HG02973 (cell line): ENCODE results near the gene SLC1A1.
"Not testable (repeated sequence)": the region's sequence is repeated elsewhere in the genome, so short reads cannot be mapped to it uniquely, and the experiment has no call there.

ENCODE experiments used
- ATAC-seq: cut with Tn5 transposase; IDR thresholded peaks from one replicate; pipeline ENCODE4 v1.9.1; 2021; ENCODE audit warnings: moderate library complexity; ENCODE audit not compliant: unreplicated experiment

SLC1A1 gene

DNA sequence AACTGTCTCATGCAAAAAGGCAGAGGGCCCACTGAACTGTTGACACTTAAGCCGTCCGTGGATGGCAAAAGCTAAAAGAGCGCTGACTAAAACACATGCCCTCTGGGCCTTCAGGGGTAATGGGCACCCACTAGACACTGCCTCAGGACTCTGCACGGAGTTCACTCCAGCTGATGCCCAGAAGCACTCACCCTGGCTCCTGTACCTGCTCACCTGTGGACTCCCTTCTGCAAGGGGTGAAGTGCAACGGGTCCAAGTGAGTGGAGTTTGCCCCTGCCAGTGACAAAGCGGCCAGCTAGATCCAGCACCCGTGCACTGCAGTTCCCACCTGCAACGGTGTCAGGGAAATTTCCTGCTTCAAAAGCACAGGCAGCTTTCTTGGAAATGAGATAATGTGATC, 50.2 kb downstream of the SLC1A1 start:
- ATAC-seq = no peak

DNA sequence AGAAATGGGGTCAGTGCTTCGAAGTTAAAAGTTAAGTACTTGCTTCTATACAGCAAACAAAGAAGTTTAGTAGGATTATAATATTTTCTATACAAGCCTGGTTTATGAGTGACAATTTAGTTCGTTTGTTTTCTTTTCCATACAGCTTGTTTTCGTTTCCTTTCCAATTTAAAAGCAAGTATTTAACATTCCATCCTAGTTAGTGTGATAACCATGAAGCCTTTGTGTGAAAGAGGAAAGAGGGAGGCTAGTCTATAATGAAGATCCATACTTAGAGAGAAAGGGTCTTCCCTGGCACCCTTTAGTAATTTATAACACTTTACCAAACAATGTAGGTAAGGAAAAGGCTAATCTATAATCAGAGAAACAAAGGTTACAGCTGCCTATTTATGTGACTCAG, 51.0 kb downstream of the SLC1A1 start:
- no peak for ATAC-seq

DNA sequence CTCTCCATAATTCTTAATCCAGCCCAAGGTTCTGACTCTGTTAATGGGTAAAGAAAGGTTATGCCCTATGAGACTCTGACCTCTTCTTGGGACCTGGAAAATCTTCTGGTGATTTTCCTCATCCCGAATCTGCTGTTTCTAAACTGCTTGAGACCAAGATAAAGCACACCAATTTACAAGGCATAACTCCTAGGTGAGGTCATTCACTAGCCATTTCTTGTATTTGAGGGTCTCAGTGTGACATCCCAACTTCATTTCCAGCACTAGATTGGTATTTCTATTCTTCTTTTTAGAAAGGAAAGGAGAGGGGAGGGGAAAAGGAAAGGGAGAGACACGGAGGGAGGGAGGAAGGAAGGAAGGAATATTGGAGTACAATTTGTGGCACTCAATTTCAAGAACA, 51.6 kb downstream of the SLC1A1 start:
- ATAC-seq = no peak

DNA sequence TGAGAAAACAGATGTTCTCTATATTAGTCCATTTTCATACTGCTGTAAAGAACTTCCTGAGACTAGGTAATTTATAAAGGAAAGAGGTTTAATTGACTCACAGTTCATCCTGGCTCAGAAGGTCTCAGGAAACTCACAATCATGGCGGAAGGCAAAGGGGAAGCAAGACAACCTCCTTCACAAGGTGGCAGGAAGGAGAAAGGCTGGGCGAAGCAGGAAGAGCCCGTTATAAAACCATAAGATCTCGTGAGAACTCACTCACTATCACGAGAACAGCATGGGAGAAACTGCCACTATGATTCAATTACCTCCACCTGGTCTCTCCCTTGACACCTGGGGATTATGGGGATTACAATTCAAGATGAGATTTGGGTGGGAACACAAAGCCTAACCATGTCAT, 54.4 kb downstream of the SLC1A1 start:
- not testable (repeated sequence) for ATAC-seq

DNA sequence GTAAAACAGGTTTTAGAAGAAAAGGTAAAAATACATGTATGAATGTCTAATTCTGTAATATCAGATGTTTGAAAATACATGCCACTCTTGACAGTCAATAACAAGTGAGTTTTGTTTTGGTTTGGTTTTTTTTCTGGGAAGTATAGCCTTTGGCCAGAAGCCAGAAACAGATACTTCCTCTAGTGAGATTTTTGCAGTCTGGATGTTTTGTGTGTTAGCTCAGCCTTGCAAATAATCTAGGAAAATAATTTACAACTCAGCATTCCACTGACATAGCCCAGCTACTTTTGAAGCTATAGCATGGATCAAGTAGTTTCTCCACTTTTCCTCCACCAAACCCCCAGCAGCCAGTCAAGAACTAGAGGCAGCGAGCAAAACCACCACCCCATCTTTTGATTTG, 56.7 kb downstream of the SLC1A1 start:
- no peak for ATAC-seq

DNA sequence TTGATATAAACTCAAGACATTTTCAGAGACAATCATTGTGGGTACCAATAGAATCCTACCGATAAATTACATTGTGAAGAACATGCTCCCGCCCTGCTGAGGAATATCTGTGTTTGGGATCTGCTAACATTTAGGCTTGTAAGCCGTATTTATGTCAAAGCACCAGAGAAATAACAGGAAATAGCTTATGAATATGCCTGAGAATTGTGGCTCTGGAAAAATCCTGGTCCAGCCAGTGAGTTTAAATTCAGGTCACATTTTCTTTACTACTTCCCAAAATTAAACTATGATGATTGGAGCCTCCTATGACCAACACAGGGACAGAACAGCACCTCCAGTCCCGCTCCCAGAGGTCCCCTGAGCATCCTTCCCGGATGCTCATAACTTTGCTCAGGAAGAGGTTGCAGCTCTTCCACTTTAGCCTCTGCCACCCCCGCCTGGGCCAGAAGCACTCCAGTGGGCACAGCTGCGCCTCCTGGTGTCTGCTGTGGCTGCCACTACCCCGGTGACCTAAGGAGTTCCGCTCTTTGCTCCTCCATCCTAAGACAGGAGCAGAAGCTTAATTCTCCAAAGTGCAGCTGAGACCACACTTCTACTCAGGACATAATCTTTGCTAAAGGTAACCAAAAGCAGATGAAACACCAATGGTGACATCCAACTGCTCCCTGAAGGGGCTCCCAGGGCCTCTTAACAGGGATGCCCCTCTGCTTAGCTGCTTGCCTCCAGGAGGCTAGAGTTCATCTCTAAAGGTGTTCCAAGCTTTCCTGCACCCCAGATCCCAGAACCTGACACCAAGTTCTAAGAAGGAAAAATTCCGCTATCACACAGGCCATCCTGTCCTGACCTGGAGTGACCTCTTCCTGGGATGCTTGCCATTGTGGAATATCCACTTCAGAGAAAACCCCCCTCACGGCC, 58.8 kb downstream of the SLC1A1 start:
- ATAC-seq = no peak

DNA sequence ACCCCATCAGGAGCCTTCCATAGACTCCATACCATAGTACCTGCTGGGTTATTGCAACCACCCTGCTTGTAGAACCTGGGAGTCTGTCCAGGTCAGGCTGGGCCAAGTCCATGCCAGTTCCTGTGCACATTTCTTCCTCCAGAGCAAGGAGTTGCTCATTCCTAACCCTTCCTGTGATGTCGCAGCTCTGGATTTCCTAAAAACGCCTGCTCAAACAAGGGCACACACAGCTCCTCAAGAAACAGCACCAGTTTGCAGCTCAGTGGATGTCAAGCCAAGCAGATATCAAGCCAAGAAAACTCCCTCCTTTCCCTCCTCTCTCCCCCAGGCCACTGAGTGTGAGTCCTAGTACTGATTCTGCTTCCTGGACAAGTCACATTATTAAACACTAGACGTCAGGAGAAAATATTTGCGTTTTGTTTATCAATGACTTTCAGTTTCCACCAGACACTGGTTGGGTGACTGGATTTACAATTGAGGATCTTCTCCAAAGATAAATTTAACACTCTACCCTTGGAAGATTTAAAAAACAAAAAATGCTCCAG, 59.6 kb downstream of the SLC1A1 start:
- ATAC-seq = no peak

DNA sequence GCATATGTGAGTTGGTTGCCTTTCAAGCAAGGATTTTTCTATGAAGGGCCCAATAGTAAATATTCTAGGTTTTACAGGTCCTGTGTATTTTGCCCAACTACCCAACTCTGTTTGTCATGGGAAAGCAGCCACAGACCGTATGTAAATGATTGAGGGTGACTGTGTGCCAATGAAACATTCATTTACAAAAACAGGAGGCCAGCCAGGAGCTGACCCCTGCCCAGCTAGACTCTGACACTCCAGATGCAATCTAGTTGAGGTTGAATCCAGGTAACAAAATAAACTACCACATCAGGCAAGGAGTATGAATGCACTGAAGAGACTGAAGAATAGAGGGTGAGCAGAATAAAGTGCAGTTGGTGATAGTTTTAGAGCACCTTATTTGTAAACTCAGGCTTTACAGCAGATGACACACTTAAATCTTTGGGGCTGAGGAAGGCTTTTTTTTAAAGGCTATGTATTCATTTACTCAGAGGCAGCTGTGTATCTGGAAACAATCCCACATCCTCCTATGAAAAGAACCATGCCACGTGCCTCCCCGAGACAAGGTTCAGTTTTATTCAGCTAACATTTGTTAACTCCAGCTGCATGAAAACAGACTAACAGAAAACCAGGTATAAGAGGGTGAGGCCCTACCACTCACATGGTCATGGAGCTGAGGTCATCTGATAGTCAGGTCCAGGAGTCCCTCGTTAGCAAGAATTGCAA, 60.7 kb downstream of the SLC1A1 start:
- ATAC-seq = no peak

DNA sequence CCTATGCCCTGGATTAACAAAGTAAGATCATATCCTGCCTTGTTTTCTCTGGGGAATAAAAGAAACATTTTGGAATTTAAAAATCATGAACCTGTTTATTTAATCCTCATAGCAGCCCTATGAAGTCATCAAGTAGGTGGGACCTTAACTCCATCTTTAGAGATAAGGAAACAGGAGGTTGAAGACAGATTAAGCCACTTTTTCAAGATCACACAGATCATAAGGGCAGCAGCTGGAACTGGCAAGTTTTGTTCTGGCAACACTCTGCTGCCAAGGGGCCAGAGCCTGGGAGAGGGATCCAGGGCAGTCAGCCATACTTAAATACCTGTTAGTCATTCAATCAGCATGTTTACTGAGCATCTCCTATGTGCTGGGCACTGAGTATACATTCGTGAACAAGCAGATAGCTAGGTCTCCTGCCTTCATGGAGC, 63.7 kb downstream of the SLC1A1 start:
- ATAC-seq = no peak

DNA sequence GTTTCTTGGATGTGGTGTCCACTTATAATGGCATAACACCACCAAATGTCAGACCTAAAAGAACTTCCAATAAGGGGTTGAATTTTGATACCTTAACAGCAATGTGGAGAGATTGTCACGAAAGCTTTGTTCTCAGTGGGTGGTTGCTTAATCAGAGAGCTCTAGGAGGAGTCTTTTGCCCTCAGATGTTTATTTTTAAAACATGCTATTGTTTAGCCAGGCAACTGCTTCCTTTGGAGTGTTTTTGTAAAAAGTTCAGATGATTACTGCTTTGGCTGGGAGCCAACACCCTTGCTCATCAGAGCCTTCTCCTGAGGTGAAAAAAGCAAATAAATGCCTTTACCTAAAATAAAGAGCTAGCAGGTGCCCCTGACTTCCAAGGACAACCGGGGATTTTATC, 65.0 kb downstream of the SLC1A1 start:
- no peak for ATAC-seq

DNA sequence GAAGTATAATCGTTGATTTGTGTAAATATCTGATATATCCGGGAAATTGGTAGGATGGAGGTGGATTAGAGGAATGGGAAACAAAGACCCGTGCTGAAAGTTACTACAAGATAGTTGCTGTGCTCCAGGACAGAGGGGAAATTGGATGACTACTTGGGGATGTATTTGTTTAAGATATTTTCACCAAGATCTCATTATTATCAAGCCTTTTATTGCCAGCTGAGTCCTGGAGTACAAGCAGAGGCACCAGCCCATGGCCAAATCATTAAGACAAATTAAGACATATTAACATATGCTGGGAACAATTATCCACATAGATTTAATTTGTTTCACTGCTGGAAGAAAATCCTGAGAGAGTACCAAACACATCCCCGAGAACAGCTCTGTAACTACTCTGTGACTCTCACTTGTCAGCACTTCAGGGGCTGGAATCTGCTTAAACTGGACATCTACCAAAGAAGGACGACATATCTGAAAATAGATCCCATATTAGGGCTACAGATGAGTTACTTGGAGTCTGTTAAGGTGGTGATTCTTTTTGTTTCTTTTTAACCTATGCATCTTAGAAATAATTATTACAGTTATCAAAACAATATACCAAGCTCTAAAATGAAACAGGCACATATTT, 68.2 kb downstream of the SLC1A1 start:
- ATAC-seq = no peak

DNA sequence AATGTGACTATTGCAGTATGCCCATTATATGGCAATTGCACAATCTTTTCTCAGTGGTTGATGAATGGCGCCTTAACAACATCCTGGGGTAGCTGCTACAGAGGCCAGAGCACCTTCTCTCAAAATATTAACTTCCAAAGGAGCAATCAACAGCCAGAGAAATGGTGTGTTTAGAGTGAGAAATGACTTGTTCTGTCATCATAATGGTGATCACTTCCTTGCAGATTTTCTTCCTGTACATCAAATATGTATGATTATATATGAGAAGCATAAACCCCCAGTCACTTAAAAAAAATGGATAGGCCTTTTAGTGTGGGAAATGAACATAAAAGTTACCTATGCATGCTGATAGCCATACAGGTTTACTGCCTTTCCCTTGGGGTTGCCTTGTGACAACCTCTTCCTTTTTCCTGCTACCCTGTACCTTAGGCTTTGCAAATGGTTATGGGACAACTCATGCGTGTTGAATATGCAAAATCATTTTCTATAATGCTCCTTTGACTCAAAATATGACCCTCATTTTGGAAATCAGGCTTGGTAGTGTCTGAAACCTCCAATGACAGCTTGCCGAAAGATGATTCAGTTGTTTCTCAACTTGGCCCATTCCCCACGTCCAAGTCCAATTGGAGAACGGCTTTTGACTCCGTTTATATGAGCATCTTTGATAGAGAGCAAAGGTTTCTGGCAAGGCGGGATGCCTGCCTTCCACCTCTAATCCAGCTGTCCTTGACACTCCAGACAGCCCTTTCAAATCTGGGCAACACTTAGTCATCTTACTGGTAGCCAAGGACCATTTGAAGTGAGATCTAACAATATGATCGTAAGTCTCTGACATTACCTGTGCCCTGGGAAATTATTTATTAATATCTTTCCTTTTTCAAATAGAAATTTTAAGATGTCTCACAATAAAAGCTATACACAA, 69.3 kb downstream of the SLC1A1 start:
- ATAC-seq = peak; percentile 61

DNA sequence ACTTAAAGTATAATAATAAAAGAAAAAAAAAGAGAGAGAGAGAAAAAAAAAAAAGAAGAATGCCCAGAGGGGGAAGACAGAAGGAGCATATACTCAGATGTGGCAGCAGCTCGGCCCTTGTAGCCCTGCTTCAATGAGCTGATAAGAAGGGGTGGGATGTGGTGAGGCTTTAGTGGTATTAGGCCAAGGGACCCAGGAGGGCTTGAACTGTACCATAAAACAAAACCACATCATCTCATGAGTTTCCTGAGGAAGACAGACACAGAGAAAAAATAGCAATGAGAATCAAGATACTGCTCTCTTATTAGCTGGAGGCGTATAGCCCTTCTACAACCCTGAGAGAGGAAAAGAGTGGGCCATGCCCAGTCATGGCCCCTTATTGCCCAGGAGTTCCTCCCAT, 72.8 kb downstream of the SLC1A1 start:
- no peak for ATAC-seq

DNA sequence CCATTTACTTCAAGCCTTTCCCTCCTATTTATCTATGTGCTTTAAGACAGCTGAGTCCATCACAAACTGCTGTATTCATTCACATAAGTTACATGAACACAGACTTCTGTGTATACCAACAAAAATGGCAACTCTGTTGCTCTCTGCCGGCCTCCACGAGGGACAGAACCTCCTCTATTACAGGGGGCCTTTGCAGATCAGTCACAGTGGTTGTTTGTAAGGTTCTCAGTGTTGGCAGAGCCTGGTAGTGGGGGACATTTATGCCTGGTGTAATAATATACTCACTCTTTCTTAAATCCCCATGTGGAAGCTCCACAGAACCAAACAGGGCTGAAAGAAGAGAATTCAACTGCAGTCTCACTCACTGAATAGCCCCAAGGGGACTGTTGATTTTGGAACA, 76.5 kb downstream of the SLC1A1 start:
- no peak for ATAC-seq

DNA sequence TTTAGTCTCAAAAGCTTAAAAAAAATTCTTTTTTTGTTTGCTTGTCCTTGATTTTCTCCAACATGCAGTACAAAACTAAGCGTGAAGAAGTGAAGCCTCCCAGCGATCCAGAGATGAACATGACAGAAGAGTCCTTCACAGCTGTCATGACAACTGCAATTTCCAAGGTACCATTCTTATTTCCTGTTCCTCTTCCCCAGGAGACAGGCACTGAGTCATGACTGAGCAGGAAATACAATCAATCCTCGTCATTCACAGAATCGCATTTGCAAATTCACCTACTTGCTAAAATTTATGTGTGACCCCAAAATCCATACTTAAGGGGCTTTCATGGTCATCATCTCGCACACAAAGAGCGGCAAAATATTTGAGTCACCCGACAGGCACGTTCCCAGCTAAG, 77.3 kb downstream of the SLC1A1 start:
- ATAC-seq = no peak

DNA sequence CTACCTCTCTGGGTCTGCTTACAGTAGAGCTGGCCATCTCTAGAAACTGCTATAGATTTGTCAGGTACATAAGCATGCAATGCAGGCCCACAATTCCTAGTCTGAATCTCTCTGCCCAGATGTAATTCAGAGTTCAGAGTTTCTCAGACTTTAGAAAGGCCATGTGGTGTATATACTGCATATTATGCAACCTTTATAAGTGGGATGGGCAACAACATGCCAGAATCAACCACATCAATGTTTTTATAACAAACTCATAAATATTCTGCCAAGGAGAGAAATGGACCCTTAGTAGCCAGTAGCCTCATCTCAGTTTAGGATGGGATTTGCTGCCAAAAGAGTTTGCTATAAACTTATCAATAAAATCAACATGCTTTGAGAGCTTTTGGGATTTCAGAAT, 78.8 kb downstream of the SLC1A1 start:
- no peak for ATAC-seq

DNA sequence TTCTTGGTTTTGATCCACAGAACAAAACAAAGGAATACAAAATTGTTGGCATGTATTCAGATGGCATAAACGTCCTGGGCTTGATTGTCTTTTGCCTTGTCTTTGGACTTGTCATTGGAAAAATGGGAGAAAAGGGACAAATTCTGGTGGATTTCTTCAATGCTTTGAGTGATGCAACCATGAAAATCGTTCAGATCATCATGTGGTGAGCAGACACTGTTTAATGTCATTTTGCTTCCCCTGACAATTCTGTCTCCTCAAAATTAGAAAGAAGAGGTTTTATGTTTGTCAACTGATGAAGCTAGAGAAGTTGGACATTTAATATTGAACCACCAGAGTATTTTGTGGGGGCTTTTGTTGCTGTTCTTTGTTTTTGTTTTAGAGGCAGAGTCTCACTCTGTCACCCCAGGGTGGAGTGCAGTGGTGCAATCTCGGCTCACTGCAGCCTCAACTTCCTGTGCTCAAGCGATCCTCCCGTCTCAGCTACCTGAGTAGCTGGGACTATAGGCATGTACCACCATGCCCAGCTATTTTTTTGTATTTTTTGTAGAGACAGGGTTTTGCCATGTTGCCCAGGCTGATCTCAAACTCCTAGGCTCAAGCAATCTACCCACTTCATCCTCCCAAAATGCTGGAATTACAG, 82.0 kb downstream of the SLC1A1 start:
- no peak for ATAC-seq

DNA sequence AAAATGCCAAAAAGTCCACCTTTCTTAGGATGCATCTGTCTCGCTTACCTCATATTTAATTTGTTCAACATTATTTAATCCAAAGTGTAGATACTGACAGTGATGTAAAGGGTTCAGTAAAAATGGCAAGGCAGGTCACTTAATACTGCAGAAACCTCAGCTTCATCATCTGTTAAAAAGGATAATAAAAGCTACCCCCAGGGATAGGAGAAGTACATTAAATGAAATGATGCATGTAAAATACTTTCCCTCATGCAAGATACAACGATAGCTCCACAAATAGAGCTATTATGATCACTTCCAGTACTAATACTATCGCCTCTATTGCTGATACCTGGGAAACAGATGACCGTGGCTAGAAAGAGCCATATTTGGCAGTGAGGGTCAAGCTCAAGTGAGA, 82.9 kb downstream of the SLC1A1 start:
- no peak for ATAC-seq

DNA sequence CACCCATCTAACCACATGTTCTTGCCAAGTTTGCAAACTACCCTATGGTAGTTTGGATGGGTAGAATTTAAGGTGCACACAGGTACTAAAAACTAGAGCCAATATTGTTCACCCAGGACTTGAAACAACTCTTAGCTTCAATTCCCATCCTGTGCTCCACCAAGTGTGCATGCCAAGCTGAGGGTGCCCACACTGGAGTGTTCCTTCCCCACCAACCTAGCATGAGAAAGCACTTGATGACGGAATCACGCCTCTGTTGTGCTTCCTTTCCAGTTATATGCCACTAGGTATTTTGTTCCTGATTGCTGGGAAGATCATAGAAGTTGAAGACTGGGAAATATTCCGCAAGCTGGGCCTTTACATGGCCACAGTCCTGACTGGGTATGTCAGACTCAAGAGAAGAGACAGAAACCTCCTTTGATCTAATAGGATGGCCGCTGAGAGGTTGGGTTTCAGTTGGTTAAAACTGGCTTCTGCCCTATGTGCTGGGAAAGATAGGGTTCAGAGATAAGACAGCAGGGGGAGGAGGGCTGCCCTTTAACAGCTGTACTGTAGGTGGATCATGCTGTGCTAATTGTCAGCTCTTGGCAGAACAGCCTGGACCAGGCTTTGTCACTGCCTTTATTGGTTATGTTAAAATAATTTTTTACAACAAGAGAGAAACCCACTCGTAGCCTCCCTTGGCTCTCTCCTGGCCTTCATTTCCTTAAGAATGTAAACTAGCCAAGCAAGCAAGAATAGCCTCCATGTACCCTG, 83.5 kb downstream of the SLC1A1 start:
- no peak for ATAC-seq
